SK-N-SH (cell line): ENCODE data around the gene TNFRSF18. TPM values are rescaled to one million over a fixed set of nuclear protein-coding genes. Genes with fewer than 3 reads are reported as not detected.

Source experiments
- CTCF ChIA-PET: fragments of 300-600, 350-600 bp; formaldehyde crosslinking; extraction: SDS; loops from one replicate; lab custom pipeline; 2021; lab: Yijun Ruan, JAX
- POLR2A ChIA-PET: fragments of 350-600 bp; sonication (Branson Sonifier 250); formaldehyde crosslinking; extraction: SDS; loops from one replicate; lab custom pipeline; 2020; ENCODE audit warnings: antibody characterized with exemption, inconsistent platforms; lab: Yijun Ruan, JAX
- DNase-seq: peaks from one replicate; pipeline ENCODE4 v3.0.0; 2012
- H2AFZ ChIP-seq: fragments of 200-600 bp; sonication (generic); 2 replicates; pipeline ENCODE4 v1.8.1; 2016; ENCODE audit warnings: antibody characterized with exemption, mild to moderate bottlenecking, low read depth
- H3F3A ChIP-seq: fragments of 200-600 bp; sonication (generic); replicated peaks from 2 replicates; pipeline ENCODE3; 2016; ENCODE audit warnings: antibody characterized with exemption, mild to moderate bottlenecking; ENCODE audit not compliant: insufficient read depth
- H3K27ac ChIP-seq, 2 experiments: fragments of 200-500 bp in 1 of 2; fragments of 200-600 bp in 1 of 2; sonication (Bioruptor generic) in 1 of 2; sonication (generic), shearing (Covaris generic) in 1 of 2; 2 replicates each; pipeline versions ENCODE4 v1.5.1 to v1.6.1; 2014 to 2016; ENCODE audit warnings: low read depth in 2 of 2, inconsistent platforms in 1 of 2, low read length in 1 of 2, mild to moderate bottlenecking in 1 of 2, mixed read lengths in 1 of 2
- H3K27me3 ChIP-seq: fragments of 200-600 bp; sonication (generic), shearing (Covaris generic); 2 replicates; pipeline ENCODE4 v1.6.1; 2016; ENCODE audit warnings: mixed run types; ENCODE audit not compliant: insufficient read depth
- H3K36me3 ChIP-seq, 2 experiments: fragments of 200-500 bp in 1 of 2; fragments of 200-600 bp in 1 of 2; sonication (Bioruptor generic) in 1 of 2; sonication (generic) in 1 of 2; replicated peaks in 1 of 2; 2 replicates each; pipeline versions ENCODE3 to v1.5.1; 2014 to 2016; ENCODE audit warnings: low read length in 1 of 2, mild to moderate bottlenecking in 1 of 2; ENCODE audit not compliant: insufficient read depth in 2 of 2, control insufficient read depth in 1 of 2
- H3K4me1 ChIP-seq, 2 experiments: fragments of 200-500 bp in 1 of 2; fragments of 200-600 bp in 1 of 2; sonication (Bioruptor generic) in 1 of 2; sonication (generic), shearing (Covaris generic) in 1 of 2; 2 replicates each; pipeline versions ENCODE4 v1.5.1 to v1.6.1; 2014 to 2016; ENCODE audit warnings: low read depth in 1 of 2, low read length in 1 of 2, mixed run types in 1 of 2; ENCODE audit not compliant: insufficient read depth in 2 of 2, control insufficient read depth in 1 of 2
- H3K4me2 ChIP-seq: fragments of 200-600 bp; sonication (generic), shearing (Covaris generic); 2 replicates; pipeline ENCODE4 v1.6.1; 2017; ENCODE audit warnings: mixed run types
- H3K4me3 ChIP-seq, 2 experiments: fragments of 200-500 bp in 1 of 2; fragments of 200-600 bp in 1 of 2; sonication (Bioruptor generic) in 1 of 2; sonication (generic), shearing (Covaris generic) in 1 of 2; 2 replicates each; pipeline versions ENCODE4 v1.5.1 to v1.8.1; 2014 to 2016; ENCODE audit warnings: low read depth in 2 of 2, inconsistent platforms in 1 of 2, low read length in 1 of 2, mild to moderate bottlenecking in 1 of 2, mixed read lengths in 1 of 2, moderate library complexity in 1 of 2
- H3K79me2 ChIP-seq: fragments of 200-600 bp; sonication (generic); 2 replicates; pipeline ENCODE4 v1.8.1; 2017; ENCODE audit warnings: mild to moderate bottlenecking; ENCODE audit not compliant: insufficient read depth
- H3K9ac ChIP-seq: fragments of 200-600 bp; sonication (generic); 2 replicates; pipeline ENCODE4 v1.6.1; 2017; ENCODE audit warnings: mixed run types
- H3K9me2 ChIP-seq: fragments of 200-600 bp; sonication (generic); 2 replicates; pipeline ENCODE4 v1.6.1; 2017; ENCODE audit warnings: mixed run types
- H3K9me3 ChIP-seq: fragments of 200-600 bp; sonication (generic); 2 replicates; pipeline ENCODE4 v1.6.1; 2017; ENCODE audit warnings: mixed run types, mild to moderate bottlenecking, moderate library complexity
- H4K20me1 ChIP-seq: fragments of 200-600 bp; sonication (generic); 2 replicates; pipeline ENCODE4 v1.6.1; 2017; ENCODE audit warnings: mild to moderate bottlenecking, mixed run types; ENCODE audit not compliant: insufficient read depth
- EP300 ChIP-seq, 2 experiments: IDR thresholded peaks; 2 replicates each; pipeline versions ENCODE4 v1.4.0 to v1.6.1; 2012; ENCODE audit warnings: borderline replicate concordance in 1 of 2, low read depth in 1 of 2, low read length in 1 of 2
- FOXJ3 ChIP-seq: sonication (generic); formaldehyde crosslinking; IDR thresholded peaks from 2 replicates; pipeline ENCODE4 v1.5.1; 2020; ENCODE audit warnings: mild to moderate bottlenecking, missing genetic modification reagents
- GABPA ChIP-seq: IDR thresholded peaks from 2 replicates; pipeline ENCODE4 v1.4.0; 2012; ENCODE audit warnings: low read depth, mild to moderate bottlenecking
- GATA2 ChIP-seq: sonication (generic); formaldehyde crosslinking; IDR thresholded peaks from 2 replicates; pipeline ENCODE4 v1.5.0; 2020; ENCODE audit warnings: mild to moderate bottlenecking, missing genetic modification reagents
- JUND ChIP-seq: IDR thresholded peaks from 2 replicates; pipeline ENCODE4 v1.4.0; 2012
- MAX ChIP-seq: IDR thresholded peaks from 2 replicates; pipeline ENCODE4 v1.4.0; 2012; ENCODE audit warnings: low read depth
- NFIC ChIP-seq: IDR thresholded peaks from 2 replicates; pipeline ENCODE4 v1.4.0; 2012; ENCODE audit warnings: borderline replicate concordance
- NRF1 ChIP-seq: IDR thresholded peaks from 2 replicates; pipeline ENCODE4 v1.6.1; 2012; ENCODE audit warnings: low read depth, mild to moderate bottlenecking, low read length
- RAD21 ChIP-seq: IDR thresholded peaks from 2 replicates; pipeline ENCODE4 v1.6.1; 2012; ENCODE audit warnings: mild to moderate bottlenecking, low read length
- REST ChIP-seq: IDR thresholded peaks from 2 replicates; pipeline ENCODE4 v1.6.1; 2012; ENCODE audit warnings: mild to moderate bottlenecking, low read depth, low read length, moderate library complexity
- SMC3 ChIP-seq: IDR thresholded peaks from 2 replicates; pipeline ENCODE4 v1.6.1; 2012; ENCODE audit warnings: low read depth, low read length, improper control_type of control experiment
- TCF12 ChIP-seq: IDR thresholded peaks from 2 replicates; pipeline ENCODE4 v1.4.0; 2012
- TEAD4 ChIP-seq: IDR thresholded peaks from 2 replicates; pipeline ENCODE4 v1.4.0; 2012; ENCODE audit warnings: mild to moderate bottlenecking, borderline replicate concordance; ENCODE audit not compliant: insufficient read depth
- USF1 ChIP-seq: IDR thresholded peaks from 2 replicates; pipeline ENCODE4 v1.4.0; 2012; ENCODE audit warnings: low read depth, borderline replicate concordance
- YY1 ChIP-seq: IDR thresholded peaks from 2 replicates; pipeline ENCODE4 v1.4.0; 2012; ENCODE audit warnings: low read depth, mild to moderate bottlenecking
- WGBS: methylation state at CpG from one replicate; pipeline ENCODE4 v1.1.6; 2017; ENCODE audit warnings: low lambda C conversion rate; 5-methylcytosine and 5-hydroxymethylcytosine counted together
- polyA plus RNA-seq, 3 experiments: library from polyadenylated mRNA; depleted of rRNA; stranded (reverse); fragments of >200 nt; gene quantifications; 2 replicates each; pipeline ENCODE4 v1.2.3, GENCODE V29; 2012

Gene TNFRSF18
- polyA plus RNA-seq, 1 of the 3 experiments (the other 2 are of a cell fraction): 0.05 TPM

- no peaks in the 10 kb centered on the region for H3F3A ChIP-seq
- CTCF ChIA-PET: interaction anchor here (2.2 to 5.1 kb wide), 3 partner anchors 10 to 208 kb away, joined by 6 to 43 read pairs (median 12); no protein-coding TSS in a partner anchor
- H3K4me1 ChIP-seq: peaks cover 0 to 18% of the 10 kb centered on the region in 2 experiments; a peak in 1 of 4 replicates
- no peak overlapping the region for H3K4me2 ChIP-seq
- no peak overlapping the region for H2AFZ ChIP-seq
- TF ChIP-seq SMC3: no peak
- no peak for TF ChIP-seq MAX
- no peak for TF ChIP-seq YY1
- no peak for TF ChIP-seq TCF12
- no peak for TF ChIP-seq REST
- no peak for TF ChIP-seq NRF1
- no peak for TF ChIP-seq GABPA
- TF ChIP-seq USF1: no peak
- no peak for TF ChIP-seq GATA2 (CRISPR knock-in tag)
- no peak for TF ChIP-seq EP300 (IDR thresholded peaks at IDR 0.05; ENCODE audit: borderline replicate concordance in 1 of 2, low read depth in 1 of 2, low read length in 1 of 2)
- no peak for TF ChIP-seq FOXJ3 (CRISPR knock-in tag)
- no peak for TF ChIP-seq RAD21
- no peak overlapping the region for H3K9ac ChIP-seq
- H4K20me1 ChIP-seq: no peaks in the 10 kb centered on the region
- no peak overlapping the region for H3K4me3 ChIP-seq
- DNase-seq: no peak
- POLR2A ChIA-PET: no interaction called here
- no peaks in the 10 kb centered on the region for H3K79me2 ChIP-seq
- no peaks in the 10 kb centered on the region for H3K9me3 ChIP-seq
- no peaks in the 10 kb centered on the region for H3K9me2 ChIP-seq
- WGBS: 73% methylated on average over 10 of the region's 23 CpGs
- H3K27ac ChIP-seq: no peak overlapping the region
- H3K27me3 ChIP-seq: no peaks in the 10 kb centered on the region
- H3K36me3 ChIP-seq: no peaks in the 10 kb centered on the region
Observed at GRCh38 chr1:1240822-1241587, 34.6 kb upstream of the TNFRSF18 start.

- DNase-seq: no peak
- no peak for TF ChIP-seq TEAD4
- TF ChIP-seq TCF12: no peak
- no peak for TF ChIP-seq NFIC
- no peak for TF ChIP-seq JUND
- H3K9me3 ChIP-seq: no peaks in the 10 kb centered on the region
Observed at GRCh38 chr1:1240348-1240732, 33.9 kb upstream of the TNFRSF18 start.

More at GRCh38 chr1:1240348-1240732, 33.9 kb upstream of the TNFRSF18 start:
- WGBS: 61% methylated on average over 9 of the region's 11 CpGs
- ChIA-PET POLR2A (no interaction called here), CTCF (interaction anchor here (2.2 to 5.1 kb wide), 3 partner anchors 10 to 208 kb away, joined by 6 to 43 read pairs (median 12); no protein-coding TSS in a partner anchor)
- no peaks in the 10 kb centered on the region for H4K20me1 ChIP-seq
- no peak overlapping the region for H2AFZ ChIP-seq
- H3K36me3 ChIP-seq: peaks cover 0 to 3% of the 10 kb centered on the region in 2 experiments
- peaks cover 0 to 18% of the 10 kb centered on the region in 2 experiments; a peak in 1 of 4 replicates for H3K4me1 ChIP-seq
- no peak overlapping the region for H3K4me2 ChIP-seq
- H3K79me2 ChIP-seq: no peaks in the 10 kb centered on the region
- no peaks in the 10 kb centered on the region for H3K9me2 ChIP-seq
- no peak overlapping the region for H3K9ac ChIP-seq
- H3K27ac ChIP-seq: no peak overlapping the region
- H3K27me3 ChIP-seq: no peaks in the 10 kb centered on the region
- no peaks in the 10 kb centered on the region for H3F3A ChIP-seq
- H3K4me3 ChIP-seq: no peak overlapping the region
